ENCODE results near the gene APOB.

APOB gene

DNA sequence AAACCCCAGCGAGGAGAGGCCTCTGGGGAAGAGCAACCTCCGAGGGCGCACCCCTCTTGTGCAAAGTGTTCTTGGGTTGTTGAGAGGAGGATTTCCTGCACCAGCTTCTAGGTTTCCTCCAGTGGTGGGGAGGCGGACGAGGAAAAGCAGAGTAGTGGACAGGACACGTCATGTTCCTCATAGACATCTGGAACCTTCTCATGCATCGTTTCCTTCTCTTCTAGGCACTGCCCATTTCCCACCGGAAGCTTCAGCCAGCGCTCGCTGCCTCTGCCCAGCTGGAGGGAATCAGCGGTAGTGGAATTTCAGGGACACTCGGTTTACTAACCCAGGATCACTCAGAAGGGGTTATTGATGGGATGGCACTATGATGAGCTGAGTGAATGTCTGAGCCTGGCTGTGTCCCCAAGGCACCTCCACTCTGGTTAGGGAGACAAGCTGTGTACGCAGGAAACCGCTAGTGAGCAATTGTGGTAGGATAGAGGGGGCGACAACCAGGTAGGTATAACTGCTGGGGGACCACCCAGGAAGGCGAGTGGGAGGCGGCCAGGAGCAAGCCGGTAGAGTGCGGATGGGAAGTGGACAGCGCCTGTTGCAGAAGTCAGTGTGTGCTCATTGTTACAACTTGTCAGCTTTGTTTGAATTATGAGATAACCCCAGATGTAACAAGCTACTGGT is 960 bp upstream of the APOB start:
- DNase-seq, result no peak

DNA sequence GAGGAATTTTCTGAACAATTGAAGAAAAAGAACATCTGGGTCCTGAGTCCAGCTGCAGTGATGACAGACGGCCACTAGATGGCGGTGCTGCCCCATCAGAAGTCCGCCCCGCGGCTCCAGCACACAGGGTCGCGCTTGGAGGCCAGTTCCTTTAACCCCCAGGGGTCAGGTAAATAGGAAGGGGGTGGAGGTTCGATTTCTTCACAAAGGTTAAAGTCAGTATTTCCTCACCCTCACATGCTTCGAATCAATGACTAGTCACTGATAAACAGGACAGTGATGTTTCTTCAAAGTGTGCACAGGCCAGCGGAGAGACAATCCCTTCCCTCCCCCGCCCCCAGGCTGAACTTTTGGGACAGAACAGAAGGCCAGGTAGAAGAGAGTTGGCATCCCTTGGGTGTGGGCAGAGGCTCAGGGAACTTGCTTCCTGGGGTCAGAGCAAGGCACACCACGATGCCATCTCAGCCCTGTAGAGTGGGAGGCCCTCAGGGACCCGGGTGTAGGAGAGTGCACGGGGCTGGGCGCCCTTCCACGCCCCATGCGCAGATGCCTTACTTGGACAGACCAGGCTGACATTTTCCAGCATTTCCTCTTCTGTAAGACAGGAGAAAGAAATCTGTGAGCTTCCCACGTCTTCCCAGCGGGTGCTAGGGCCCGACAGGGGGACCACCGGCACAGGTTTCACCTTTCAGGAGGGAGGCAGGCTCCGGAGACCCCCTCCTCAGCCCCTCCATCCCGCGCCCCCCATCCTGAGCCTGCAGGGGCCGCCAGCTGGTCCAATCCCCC is 722 bp downstream of the APOB start:
- peak; percentile 82 for DNase-seq

DNA sequence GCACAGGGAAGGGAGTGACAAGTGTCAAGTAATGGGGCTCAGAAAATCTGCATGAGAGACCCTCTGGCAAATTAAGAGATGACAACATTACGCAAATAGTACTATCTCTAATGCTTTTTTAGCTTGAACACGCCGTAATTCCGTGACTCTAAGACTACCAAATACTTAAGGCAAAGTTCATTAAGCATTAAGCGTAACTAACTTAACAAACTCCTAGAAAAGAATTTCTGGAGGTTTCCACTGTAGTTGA is 1.2 kb downstream of the APOB start:
- no peak for DNase-seq

DNA sequence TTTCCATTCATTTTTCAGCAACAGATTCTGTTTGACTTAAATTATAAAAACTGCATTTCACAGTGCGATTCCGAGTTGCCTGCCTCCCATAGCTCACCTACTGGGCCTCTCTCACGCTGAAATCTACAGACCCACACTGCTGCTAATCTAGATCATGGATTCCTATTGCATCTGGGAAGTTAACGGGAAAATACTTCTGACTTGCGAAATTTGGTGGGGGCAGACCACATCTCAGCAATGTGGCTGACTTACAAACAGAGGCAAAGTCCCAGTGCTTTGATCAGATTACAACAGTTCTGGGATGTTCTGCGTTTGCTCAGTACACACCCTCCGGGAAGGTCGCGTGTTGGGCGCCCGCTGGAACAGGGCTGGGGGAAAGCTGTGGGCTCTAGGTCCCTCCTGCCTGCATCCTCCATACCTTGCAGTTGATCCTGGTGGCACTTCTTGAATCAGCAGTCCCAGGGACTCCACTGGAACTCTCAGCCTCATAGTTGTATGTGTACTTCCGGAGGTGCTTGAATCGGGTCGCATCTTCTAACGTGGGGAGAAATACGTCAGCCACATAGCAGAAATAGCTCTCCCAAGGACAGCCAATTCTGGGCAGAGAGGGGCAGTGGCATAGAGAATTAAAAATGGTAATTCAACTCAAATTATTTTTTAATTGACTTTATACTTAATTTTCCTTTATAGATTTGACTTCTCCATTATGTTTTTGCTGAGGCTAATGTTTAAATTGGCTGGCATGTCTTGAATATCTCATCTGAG is 1.7 kb downstream of the APOB start:
- DNase-seq, result no peak

DNA sequence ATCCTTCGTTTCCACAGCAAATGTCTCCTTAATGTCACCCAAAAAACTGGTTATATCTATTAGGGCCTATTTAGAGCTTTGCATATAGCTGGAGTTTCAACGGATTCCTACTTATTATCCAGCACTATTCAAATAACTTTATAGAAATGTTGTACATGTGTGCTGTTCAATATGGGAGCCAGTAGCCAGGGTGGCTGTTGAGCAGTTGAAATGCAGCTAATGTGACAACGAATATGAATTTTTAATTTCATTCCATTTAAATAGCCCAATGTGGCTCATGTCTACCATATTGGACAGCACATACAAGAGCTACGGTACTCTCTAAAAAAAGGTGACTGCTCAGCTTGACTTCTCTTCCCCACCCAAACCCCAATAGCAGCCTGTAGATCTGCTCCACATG is 2.4 kb downstream of the APOB start:
- DNase-seq, result no peak

DNA sequence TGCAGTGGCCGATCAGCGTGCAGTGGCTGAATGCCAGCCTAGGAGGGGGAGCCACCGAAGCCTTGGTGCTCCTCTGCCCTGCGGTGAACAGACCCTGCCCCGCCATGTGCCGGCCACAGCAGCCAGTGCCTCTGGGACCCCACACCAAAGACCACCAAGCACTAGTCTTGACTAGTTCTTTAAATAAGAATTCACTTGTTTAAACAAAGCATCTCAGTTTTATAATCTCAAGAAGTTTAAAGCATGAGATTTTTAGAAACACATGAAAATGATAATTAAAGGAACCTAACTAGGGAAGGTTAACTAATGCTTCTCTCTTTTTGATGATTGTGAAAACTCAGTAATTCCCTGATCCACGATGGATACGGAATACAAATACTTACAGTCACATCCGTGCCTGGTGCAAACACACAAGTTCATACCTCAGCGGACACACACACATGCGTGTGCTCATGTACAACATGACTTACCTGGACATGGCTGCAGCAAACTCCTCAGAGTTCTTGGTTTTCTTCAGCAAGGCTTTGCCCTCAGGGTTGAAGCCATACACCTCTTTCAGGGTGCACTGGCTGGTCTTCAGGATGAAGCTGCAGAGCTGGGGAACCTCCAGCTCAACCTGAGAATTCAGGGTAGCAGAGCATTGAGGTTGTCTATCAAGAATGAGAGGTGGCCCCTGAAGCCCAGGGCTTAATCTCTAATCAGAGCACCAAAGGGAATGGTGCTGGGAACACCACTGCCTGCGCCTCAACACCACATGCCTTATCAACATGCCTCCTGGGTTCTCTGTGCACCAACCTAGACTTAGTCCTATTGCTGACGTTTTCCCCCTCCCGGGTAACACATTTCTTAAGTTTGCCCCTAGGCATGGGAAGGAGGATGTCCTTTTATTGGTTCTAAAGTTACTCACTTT is 3.1 kb downstream of the APOB start:
- DNase-seq, result no peak

DNA sequence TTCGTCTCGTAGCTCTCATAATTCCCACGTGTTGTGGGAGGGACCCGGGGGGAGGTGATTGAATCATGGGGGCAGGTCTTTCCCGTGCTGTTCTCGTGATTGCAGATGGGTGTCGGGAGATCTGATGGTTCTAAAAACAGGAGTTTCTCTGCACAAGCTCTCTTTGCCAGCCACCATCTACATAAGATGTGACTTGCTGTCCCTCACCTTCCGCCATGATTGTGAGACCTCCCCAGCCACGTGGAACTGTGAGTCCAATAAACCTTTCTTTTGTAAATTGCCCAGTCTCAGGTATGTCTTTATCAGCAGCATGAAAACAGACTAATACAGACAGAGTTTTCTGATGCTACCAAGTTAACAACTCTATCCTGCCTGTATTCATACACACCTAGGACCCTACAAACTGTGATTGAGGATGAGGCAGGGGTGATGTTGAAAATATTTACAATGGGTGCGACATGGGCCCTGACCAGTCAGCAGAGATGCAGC is 3.9 kb downstream of the APOB start:
- no peak for DNase-seq

DNA sequence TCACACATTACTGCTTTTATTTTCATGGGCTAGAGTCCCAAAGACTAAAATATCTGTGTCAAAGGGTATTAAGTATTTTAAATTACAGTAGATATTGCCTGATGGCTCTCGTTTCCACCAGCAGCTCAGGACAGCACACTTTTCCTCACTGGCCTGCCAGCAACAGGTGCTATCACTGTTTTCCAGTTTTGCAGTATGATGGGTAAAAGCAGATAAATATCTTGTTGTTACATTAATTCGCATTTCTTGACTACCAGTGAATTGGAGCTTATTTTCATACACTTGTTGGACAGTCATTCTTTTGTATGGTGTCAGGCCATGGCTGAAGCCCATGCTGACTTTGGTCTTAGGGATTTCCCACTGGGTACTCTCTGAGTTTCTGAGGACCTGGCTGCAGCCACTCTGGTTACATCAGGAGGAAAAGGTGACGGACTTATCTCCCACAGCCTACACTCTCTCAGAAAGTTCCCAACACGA is 4.8 kb downstream of the APOB start:
- no peak for DNase-seq

DNA sequence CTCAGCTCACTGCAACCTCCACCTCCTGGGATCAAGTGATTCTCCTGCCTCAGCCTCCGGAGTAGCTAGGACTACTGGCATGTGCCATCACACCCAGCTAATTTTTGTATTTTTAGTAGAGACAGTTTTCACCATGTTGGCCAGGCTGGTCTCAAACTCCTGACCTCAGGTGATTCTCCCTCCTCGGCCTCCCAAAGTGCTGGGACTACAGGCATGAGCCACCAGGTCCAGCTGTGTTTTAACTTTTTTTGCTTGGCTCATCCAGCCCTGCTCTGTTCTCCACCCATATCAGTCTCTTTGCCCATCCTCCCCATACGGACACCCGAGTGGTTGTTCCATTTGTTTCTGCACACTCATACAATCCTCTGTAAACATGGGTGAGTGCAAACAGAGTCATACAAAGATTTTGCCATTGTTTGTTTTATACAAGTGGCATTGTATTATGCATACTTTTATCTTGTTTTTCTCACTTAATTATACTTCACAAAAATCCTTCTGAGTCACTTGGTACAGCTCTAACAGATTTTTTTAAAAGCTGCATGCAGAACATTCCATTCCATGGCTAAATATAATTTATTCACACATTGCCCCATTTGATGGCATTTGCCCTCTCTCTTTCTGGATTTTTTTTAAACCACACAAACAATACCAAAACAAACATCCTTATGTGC is 5.3 kb downstream of the APOB start:
- no peak for DNase-seq

DNA sequence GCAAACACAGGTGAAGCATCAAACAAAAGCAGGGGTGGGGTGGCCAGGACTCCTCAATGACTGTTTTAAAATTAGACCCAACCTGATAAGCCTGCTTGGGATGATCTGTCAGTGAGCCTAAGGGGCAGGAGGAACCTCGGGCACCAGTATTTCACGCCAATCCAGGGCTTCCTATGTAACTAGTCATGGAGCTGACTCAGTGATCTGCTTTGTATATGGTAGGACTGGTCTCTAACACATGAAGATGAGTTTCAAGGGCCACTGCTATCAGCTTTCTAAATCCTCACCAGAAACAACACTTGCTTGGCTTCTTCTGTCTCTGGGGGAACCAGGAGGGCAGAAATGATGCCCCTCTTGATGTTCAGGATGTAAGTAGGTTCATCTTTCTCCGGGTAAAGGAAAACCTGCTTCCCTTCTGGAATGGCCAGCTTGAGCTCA is 6.2 kb downstream of the APOB start:
- no peak for DNase-seq

DNA sequence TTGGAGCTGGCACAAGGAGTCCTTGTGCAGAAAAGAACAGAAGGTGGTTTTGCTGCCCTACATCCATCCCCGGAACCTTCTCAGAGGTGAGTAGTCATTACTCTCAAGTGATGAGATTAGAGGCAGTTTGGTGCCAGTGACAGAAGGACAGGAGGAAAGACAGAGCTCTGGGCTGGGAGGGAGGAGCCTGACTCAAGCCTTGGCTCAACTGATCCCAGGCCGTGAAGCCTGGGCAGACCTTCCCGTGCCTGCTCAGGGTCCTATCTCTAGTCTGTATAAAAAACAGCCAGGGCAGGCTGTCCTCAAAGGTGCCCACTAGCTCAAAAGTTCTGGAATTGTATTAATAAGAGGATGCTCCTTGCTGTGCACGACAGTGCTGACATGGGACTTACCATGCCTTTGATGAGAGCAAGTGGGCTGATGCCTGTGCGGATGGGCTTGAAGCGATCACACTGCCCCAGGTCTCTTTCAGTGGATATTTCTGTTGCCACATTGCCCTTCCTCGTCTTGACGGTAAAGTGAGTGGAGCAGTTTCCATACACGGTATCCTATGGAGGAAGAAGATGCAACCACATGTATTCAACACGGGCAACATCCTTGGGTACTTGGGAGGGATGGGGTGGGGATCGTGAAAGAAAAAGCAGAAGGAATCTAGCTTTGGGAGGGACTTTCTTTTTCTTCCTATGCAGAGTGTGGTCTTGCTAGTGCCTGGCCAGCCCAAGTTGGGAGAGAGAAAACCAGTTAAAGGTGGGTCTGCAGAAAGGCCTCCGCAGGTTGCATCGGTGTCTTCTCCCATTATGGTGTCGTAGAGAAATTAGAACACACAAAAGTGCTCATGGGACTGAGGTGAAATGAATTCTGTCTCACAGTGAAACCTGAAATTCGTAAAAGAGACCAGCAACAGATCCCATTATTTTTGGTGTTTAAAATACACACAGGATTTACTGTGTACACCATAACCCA is 6.9 kb downstream of the APOB start:
- DNase-seq, result no peak

DNA sequence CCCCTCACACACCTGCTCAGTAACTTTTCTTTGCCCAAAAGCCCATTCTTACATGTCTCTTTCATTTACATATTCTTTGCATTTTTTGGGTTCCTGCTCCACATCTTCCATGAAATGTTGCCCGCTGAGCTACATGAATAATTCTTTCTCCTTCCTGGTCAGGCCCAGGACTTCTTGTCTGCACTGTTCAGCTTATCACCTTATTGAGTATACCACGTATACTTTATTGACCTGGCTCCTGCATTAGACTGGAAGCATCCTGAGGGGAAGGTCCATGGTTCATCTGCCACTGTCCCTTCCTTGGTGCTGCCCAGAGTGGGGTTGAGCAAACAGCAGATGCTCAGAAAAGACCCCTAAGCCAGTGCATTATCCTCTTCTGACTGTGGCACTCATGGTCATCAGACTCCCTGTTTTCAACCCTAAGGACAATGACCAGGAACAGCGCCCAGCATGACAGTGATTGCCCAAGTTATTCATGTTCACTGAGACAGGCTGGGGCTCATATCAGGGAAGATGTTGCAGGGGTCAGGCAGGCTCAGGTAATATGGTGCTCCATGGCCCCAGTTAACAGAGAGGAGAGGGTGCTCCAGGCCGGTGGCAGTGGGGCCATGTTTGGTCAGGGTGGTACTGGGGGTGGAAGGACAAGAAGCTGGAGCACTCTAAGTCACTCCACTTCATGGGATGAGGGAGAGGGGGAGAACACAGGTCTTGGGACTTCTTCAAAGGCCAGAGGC is 7.7 kb downstream of the APOB start:
- no peak for DNase-seq

DNA sequence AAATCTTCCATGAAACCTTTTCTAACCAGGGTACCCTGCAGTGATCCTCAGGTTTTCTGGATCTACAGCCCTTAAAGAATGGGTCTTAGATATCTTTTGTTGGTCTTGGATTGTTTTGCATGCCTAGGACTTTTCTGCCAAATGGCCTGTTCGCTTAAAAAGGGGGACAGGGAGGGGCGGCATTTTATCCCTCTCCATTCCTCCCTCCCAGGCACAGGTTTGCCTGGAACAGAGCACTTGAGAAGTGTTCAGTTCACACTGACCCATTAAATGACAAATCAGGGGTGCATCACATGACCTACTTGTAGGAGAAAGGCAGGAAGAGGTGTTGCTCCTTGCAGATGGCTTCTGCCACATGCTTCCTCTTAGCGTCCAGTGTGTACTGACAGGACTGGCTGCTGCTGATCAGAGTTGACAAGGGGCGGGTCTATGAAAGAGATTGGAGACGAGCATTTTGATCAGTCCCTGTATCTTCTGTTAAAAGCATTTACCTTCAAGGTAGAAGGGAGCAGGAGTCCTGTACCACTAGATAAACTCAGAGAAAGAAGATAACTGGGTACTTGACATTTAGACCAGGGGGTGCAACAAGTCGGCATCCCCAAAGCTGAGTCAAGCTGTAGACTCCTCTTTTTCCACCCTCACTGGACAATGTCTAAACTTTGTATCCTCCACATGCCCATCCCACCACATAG is 8.4 kb downstream of the APOB start:
- DNase-seq, result no peak

DNA sequence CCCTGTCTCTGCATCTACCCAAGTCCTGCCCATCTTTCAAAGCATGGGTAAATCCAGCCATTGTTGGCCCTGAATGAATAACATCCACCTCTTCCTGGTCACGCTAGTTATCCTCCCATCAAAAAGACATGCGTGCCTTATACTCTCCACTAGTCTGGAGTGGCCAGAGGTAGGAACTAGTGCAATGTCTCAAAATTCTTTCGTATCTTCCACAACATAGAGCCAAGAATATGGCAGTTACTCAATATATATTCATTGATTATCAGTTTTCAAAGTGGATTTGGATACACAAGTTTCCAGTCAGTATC is 8.9 kb downstream of the APOB start:
- DNase-seq, result no peak

DNA sequence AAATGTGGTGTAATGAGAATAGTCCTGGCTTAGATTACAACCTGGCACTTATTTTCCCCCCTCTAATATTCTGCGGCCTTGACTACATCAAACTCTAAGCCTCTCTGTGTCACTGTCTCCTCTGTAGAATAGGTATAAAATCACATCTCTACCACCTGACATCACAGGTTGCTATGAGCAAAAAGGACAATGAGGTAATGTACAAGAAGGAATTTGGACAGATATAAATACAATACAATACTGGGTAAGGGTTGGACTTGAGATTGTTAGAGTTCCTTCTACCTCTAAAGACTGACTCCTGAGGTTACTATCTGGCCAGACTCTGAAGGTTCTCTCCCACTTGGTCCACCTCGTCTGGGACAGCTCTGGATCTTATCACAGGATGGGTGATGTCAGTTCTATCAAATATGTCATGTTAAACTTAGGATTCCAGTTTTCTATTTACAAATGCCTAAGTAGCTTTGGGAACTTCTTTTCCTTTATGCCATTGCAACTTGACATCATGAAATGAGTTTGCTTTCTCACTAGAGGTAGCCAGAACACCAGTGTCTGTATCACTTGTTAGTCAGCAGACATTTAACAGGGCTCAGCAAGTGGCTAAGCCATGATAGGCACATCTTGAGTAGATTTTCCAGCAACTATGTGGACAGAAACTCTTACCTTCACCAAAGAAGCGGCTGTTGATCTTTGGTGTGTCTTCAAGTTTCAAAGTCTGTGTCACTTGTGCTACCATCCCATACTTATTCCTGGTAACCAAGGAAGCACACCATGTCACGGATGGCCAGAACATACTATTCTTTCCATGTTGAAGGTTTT is 9.5 kb downstream of the APOB start:
- DNase-seq, result no peak

DNA sequence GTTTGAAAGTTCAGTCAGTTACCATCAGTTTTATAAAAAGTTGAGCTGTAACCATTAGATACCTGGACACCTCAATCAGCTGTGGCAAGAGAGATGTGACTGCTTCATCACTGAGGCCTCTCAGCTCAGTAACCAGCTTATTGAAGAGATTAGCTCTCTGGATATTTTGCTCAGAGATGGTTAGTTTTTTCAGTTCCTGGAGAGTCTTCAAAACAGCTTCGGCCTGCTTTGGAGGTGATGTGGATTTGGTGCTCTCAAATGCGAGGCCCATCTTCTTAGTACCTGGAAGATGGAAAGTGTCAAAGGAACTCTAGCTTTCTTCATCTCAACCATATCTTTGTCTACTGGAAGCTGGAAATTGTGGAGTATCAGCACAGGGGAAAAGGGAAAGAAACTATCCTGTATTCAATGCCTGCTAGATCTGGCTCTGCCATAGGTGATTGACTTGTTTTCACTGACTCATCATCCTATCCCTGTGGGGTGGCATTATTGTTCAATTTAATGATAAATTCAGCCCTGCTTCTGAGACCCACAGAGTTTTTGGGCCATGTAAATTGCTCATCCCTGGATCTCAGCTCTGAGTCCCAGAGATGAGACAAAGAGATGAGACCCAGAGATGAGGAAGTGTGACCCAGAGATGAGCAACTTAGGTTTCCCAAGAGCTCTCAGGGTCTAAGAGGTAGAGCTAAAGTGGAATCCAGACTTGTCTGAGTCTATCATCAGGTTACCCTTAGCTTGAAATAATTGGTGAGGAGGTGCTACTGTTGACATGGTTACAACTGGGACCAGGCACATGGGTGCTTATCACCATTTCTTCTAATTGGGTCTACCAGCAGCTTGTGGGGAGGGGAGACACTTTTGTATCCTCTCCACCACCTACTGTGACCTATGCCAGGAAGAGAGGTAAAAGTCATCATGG is 10.4 kb downstream of the APOB start:
- no peak for DNase-seq

DNA sequence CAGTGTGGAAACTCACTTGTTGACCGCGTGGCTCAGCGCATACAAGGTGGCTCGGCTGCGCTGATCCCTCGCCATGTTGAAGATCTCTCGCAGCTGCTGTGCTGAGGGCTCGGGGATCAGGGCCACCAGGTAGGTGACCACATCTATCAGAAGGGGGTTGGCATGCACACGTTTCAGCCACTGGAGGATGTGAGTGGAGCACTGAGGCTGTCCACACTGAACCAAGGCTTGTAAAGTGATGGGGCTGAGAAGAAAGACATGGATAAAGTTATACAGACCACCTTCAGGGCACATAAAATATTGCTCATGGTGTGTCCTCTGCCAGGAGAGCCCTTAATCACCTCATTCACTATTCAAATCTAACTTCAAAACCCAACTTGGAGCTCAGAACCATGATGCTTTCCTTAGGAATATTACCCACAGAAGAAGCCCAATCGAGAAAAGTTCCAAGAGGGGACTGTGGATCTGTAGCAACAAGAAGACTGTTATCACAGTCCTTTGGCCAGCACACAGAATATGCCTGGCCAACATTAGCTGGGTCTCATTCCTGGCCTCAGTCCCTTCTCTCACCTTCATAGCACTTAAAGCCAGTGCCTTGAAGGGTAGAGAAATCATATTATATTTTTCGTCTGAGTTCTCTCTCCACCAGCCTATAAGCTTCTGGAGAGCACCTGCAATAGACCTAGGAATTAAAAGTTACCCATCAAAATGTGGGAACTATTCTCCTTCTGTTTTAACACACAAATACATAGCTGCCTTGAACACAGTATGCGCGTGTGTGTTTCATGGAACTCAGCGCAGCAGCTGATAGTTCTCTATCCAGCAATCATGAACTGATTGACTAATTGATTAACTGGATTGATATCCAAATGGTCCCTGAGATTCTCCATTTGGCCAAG is 11.3 kb downstream of the APOB start:
- no peak for DNase-seq

Data from activated CD8-positive, alpha-beta memory T cell treated with anti-CD3 and anti-CD28 coated beads for 24 hours (primary cell).